ENCODE data around the gene SLC47A2.

DNA sequence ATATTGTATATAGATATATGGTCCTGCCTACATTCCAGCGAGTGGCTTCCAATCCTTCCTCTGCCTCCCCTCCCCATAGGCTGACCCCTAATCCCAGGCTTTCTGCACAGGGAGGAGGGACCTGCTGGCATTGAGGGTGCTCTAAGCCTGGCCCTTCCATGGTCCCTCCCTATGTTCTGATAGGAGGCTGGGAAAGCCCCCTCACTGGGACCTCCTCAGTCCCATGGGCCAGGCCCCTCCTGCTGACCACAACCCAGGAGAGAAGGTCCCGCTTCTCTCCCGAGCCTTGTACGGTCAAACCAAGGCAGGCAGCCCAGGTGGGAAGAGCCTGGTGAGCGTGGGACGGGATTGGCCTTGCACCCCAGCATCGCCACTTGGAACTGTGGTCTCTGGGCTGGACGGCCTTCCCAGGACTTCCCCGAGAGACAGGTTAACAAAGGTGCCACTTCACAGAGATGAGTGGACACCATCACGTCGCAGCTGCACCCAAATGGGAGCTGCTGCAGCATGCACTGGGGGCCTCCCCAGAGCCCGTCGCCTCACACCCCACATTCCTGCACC lies 30.9 kb upstream of the SLC47A2 start:
- TF ChIP-seq, protein P1, sequence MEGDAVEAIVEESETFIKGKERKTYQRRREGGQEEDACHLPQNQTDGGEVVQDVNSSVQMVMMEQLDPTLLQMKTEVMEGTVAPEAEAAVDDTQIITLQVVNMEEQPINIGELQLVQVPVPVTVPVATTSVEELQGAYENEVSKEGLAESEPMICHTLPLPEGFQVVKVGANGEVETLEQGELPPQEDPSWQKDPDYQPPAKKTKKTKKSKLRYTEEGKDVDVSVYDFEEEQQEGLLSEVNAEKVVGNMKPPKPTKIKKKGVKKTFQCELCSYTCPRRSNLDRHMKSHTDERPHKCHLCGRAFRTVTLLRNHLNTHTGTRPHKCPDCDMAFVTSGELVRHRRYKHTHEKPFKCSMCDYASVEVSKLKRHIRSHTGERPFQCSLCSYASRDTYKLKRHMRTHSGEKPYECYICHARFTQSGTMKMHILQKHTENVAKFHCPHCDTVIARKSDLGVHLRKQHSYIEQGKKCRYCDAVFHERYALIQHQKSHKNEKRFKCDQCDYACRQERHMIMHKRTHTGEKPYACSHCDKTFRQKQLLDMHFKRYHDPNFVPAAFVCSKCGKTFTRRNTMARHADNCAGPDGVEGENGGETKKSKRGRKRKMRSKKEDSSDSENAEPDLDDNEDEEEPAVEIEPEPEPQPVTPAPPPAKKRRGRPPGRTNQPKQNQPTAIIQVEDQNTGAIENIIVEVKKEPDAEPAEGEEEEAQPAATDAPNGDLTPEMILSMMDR (IDR thresholded peaks at IDR 0.05), result no peak
- no peak for TF ChIP-seq POLR2AphosphoS5 (IDR thresholded peaks at IDR 0.05)

Data from transverse colon (tissue), 4 donors.